NOMO-1 treated with DMSO at 0.1 percent for 48 hours (cell line): Measurements from ENCODE around the gene NYAP1.

Experiments used
- DNase-seq: peaks from one replicate; lab custom pipeline; 2025; ENCODE audit not compliant: unreplicated experiment; lab: John Stamatoyannopoulos, UW

The NYAP1 gene

GRCh38 chr7:100456562-100456961 is 27.2 kb upstream of the NYAP1 start:
- DNase-seq: no peak

- DNase-seq: no peak
These were observed 26.7 kb upstream of the NYAP1 start for GRCh38 chr7:100457033-100457432.

- no peak for DNase-seq
These were observed 19.5 kb upstream of the NYAP1 start, which contains the start of gene SPACDR for GRCh38 chr7:100464210-100464660. SPACDR (minus strand) TSS chr7:100464260; CDS start chr7:100464025, 235 bp downstream.

- no peak for DNase-seq
These were observed 18.9 kb upstream of the NYAP1 start for GRCh38 chr7:100464791-100465190.

- DNase-seq: no peak
These were observed 18.4 kb upstream of the NYAP1 start for GRCh38 chr7:100465299-100465698.

GRCh38 chr7:100465702-100466311 is 17.9 kb upstream of the NYAP1 start:
- no peak for DNase-seq

- no peak for DNase-seq
These were observed 16.8 kb upstream of the NYAP1 start for GRCh38 chr7:100466653-100467605.

- no peak for DNase-seq
These were observed 15.9 kb upstream of the NYAP1 start for GRCh38 chr7:100467638-100468373.

GRCh38 chr7:100469227-100470044 is 14.3 kb upstream of the NYAP1 start:
- DNase-seq: peak; percentile 75

GRCh38 chr7:100471021-100471420 is 12.7 kb upstream of the NYAP1 start:
- no peak for DNase-seq

GRCh38 chr7:100472121-100472851 is 11.4 kb upstream of the NYAP1 start:
- no peak for DNase-seq

- no peak for DNase-seq
These were observed 10.8 kb upstream of the NYAP1 start for GRCh38 chr7:100472854-100473499.

- no peak for DNase-seq
These were observed 8.2 kb upstream of the NYAP1 start for GRCh38 chr7:100475549-100475948.

GRCh38 chr7:100476101-100476780 is 7.5 kb upstream of the NYAP1 start:
- DNase-seq: no peak

GRCh38 chr7:100476903-100477870 is 6.5 kb upstream of the NYAP1 start:
- no peak for DNase-seq

- no peak for DNase-seq
These were observed 5.9 kb upstream of the NYAP1 start for GRCh38 chr7:100477871-100478267.

GRCh38 chr7:100478958-100479660 is 4.6 kb upstream of the NYAP1 start, which contains the start of gene TSC22D4:
TSC22D4 (minus strand) TSS chr7:100479214; CDS start chr7:100478038, 1,176 bp downstream.
- DNase-seq: peak; percentile 98
